Measurements from ENCODE around the gene PTGES3L.

Gene PTGES3L

DNA sequence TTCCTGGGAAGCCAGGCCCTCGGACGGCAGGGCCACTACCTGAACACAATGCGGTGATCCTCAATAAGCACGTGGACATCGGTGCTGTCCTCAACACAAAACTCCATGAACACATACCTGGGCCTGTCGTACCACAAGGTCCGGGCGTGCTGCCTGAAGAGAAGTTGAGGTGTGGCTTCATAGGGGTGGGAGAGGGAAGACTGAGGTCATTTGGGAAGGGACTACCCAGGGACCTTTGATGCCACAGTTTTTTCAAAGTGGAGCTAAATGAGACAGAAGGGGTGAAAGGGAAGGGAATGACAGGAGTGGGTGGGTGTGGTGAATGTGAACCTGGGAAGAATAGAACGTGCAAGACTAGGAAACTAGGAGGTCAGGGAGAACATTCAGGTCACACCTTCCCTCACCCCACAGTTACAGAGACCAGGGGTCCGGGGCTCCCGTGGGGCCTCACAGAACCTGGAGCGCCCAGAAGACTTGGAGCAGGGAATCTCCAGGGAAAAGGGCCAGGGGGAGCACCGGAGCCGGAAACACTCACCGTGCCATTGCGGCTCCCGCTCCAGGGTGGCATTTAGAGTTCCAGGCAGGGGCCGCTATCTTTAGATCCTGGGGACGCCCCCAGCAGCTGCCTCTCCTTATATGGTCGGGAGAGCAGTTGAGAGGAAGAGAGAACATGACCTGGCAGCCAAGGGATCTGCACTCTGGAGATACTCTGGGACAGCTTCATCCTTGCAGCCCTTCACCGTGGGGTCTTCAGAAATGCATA, at the start of gene PTGES3L:
TSS of gene PTGES3L (minus strand) at position 570 of the 763 bp plus-strand sequence. CDS start at position 543, 27 bp downstream.
- peak in 1 of 2 donors; percentile 10 for DNase-seq (ENCODE audit: low read depth in 2 of 2)

DNA sequence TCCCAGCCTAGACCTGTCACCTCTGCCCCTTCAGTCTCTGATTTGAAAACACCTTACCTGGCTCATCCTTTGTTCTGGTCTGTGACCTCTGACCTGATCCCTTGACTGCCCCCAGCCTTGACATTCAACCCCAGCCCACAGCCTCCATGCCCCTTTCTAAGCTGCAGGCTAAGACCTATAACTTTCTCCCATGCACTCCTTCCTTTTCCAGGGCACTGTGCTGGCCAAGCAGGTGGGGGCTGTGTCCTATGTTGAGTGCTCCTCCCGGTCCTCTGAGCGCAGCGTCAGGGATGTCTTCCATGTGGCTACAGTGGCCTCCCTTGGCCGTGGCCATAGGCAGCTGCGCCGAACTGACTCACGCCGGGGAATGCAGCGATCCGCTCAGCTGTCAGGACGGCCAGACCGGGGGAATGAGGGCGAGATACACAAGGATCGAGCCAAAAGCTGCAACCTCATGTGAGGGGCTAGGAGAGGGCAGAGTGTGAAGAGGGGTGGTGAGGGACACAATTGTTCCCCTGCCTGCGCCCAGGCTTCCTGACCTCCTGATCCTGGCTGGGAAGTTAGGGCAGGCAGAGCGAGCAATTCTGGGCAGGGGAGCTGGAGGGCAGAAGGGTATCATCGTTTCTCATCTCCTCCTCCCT, 48.5 kb upstream of the PTGES3L start:
- no peak for DNase-seq (ENCODE audit: low read depth in 2 of 2)

DNA sequence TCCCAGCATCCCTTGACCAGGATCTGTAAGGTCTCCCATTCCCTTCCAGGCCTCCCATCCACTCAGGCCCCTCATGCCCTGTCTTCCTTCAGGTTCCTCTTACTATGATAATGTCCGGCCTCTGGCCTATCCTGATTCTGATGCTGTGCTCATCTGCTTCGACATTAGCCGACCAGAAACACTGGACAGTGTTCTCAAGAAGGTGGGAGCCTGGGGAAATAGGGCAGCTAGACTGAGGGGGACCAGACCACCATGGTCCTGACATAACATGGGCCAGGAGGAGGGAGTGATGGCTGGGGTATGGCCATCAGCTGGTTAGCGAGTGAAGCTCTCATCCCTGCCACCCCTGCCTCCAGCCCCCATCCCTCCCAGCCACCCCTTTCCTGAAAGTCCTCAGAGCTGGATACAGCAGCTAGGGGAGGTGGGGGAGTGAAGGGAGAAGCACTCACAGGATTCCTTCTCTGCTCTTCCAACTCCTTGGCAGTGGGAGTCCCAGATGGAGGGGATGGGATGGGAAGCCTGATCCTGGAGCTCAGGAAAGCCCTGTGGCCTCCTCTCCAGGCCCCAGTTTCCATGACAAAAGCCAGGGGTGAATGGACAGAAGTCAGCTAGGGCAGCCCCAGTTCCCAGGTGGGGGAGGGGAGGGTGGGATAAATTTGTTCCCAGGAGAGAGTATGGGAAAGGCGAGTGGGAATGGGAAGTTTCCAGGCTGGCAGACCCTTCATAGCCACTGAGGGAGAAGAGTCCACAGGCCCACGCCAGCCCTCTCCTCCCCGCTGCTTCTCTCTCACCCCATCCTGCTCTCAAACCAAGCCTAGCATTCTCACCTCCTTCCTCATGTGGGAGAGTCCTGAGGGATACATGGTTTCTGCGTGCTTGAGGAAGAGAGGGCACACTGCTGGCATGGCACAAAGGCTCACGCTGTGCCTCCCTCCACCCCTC, 47.5 kb upstream of the PTGES3L start:
- DNase-seq (ENCODE audit: low read depth in 2 of 2) = no peak

DNA sequence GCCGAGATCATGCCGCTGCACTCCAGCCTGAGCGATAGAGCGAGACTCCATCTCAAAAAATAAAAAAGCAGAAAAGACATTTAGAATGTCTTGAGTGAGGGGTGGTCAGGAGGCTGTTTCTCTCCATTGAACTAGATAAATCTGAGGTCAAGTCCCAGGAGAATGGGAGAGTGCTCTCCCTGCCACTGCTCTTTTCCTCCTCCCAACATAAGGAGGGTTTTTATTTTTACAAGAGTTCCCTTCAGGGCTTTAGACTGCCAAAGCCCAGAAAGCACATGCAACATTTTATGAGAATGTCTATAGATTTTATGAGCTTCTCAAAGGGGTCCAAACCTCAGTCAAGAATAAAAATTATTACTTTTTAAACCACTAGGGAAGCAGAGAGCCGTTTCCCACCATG, 46.7 kb upstream of the PTGES3L start:
- no peak for DNase-seq (ENCODE audit: low read depth in 2 of 2)

DNA sequence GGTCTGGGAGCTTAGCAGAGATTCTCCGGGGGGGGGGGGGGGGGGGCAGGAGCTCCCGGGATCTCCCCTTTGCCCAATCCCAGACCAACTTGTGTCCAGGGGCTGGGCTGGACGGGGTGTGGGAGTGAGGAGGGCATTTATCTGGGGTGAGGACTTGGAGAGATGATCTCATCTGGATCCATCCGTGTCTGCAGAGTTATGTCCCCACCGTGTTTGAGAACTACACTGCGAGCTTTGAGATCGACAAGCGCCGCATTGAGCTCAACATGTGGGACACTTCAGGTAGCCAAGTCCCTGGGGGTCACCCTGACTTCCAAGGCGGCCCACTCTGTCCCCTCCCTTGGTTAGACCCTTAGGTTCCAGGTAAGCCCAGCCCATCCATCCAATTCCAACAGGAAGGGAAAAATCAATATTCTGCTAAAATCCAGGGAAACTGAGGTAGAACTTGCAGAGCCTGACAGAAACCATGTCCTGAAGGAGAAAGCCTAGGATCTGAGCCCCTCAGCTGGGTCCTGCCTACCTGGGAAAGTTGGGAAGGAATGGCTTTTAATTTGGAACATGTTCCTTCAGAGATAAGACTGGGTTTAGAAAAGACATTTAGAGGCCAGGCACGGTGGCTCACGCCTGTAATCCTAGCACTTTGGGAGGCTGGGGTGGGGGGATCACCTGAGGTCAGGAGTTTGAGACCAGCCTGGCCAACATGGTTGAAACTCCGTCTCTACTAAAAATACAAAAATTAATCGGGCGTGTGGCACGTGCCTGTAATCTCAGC, 46.1 kb upstream of the PTGES3L start:
- DNase-seq (ENCODE audit: low read depth in 2 of 2) = no peak

DNA sequence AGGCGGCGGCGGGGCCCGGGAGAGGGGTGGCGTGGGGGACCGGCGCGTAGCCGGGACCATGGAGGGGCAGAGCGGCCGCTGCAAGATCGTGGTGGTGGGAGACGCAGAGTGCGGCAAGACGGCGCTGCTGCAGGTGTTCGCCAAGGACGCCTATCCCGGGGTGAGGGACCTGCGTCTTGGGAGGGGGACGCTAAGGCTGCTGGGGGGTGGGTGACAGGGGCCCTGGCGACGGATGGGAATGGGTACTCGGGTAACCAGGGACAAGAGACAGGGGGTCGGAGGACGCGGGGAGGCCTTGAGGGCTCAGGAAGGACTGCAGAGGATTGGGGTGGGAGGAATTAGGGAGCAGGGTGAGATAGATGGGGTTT, 45.4 kb upstream of the PTGES3L start:
- DNase-seq (ENCODE audit: low read depth in 2 of 2) = no peak

DNA sequence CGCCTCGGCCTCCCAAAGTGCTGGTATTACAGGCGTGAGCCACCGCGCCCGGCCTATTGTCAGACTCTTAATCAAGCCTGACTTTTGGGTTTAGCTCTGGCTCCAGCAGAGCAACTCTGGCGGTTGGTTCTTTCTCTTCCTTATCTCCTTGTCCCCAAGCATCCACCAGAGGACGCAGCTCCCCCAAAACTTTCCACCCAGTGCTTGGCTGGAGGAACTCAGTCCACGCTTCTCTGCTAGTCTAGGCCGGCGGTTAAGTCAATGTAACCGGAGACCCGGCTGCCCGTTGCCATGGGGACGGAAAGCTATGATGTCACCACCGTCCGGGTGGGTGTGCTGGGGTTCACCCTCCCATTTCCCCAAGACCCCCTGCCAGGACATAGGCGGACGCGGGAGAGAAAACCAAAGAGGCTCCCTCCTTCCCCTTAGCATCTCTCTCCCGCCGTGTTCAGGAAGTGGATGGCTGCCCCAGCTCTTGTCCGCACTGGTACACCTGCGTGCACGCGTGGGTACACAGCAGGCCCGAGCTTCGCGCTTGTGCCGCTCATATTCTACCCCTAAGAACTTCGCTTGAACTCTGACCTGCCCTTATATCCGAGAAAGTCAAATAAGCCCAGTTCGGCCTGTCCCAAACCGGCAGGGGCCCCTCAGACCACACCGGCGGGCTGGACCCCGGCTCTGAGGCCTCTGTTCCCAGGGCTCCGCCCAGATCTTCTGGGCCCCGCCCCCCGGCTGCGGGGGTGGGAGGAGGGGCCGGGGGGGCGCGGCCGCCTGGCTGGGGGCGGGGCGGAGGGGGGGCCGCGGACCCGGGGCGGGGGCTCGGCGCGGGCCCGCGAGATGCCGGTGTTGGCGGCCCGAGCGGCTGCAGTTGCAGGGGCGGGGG, 44.8 kb upstream of the PTGES3L start, which contains the start of gene RND2:
TSS of gene RND2 (plus strand) at position 825 of the 883 bp plus-strand sequence. CDS start 117 bp downstream, outside the sequence.
- DNase-seq (ENCODE audit: low read depth in 2 of 2) = peak; percentile 70 to 73

DNA sequence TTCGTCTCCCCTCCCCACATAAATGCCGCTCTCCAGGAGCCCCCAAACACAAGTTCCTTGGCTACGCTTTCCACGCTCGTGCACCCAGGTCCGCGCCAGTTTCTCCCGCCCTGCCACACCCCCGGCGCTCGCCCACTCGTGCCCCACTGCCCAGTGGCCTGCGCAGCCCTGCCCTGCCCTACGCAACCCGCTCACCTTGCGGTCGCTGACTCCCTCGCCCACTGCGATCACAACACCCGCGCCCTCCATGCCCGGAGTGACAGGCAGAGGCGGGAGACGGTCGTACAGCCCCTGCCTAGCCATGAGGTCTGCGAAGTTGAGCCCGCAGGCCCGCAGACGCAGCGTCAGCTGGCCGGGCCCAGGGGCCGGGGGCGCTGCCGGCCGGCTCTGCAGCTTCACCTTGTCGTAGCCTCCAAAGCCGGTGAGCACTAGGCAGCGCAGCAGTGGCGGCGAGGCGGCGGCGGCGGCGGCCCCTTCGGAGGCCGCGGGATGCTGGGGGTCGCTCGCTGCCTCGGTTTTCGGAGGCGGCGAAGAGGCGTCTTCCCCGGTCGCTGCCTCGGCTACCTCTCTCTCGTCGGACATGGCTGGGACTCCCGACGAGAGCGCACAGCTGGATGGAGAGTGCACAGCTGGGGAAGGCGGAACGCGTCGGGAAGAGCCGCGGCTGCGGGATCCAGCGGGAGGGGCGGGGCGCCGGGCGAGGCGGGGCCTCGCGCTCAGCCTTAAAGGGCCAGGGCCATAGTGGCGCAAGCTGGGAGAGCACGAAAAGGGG, 42.0 kb upstream of the PTGES3L start, which contains the start of gene VAT1:
TSS of gene VAT1 (minus strand) at position 645 of the 772 bp plus-strand sequence. CDS start at position 582, 63 bp downstream.
- peak in 1 of 2 donors; percentile 56 for DNase-seq (ENCODE audit: low read depth in 2 of 2)

DNA sequence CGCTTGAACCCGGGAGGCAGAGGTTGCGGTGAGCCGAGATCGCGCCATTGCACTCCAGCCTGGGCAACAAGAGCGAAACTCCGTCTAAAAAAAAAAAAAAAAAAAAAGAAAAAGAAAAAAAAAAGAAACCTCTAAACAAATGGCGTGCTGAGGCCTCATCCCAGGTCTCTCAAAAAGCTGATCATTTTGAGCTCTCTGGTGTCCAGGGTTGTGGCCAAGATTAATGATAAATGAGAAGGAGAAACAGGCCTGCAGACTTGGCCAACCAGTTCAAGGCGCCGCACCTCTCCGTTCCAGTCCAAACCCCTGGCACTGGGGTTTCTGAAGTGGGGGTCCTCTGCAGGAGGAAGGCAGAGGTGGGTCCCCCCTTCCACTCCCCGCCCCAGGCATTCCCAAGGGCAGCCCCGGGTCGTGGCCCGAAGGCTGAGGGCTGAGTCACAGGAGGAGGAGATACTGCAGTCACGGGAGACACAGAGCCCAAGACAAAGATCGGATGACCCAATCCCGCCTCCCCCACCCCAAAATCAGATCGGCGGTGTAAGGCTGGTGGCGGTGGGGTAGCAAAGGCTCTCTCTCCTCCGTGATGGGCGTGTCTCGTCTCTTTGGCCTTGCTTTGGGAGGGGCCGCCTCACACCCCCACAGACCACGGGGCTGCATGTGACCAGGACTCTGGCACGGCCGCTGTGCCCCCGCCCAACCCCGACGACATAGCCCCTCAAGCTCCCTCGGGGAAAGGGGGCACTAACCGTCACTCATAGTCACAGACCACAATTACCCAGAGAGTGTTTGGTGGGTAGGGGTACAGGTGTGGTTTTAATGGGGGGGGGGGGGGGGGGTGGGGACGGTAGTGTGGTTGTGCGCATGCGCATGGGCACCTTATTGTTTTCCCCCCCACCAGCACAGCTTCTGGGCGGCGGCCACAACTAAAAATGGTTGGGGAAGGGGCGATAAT, 41.2 kb upstream of the PTGES3L start:
- DNase-seq (ENCODE audit: low read depth in 2 of 2) = no peak

DNA sequence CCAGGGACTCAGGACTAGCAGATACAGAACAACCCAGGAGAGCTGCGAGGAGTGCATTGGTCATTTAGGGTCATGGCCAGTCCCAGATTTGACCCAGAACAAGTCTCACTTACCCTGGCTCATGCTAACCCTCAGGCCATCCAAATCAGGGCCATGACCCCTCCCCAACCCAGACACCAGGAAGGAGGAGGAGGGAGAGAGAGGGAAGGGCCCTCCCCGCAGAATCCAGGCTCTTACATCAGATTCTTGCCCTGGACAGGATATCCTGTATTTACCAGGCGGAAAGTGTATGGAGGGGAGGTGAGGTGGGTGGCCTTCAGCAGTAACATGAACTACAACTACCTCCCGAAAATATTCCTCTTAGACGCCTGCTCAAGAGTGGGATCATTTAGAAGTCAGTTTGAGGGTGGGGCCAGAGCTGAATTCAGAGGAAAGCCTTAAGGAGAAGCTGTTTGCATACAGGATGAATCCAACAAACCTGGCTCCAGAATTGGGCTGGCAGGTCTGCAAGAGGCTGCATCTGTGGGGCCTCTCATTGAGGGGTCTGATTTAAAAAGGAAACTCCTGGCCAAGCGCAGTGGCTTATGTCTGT, 40.2 kb upstream of the PTGES3L start:
- DNase-seq (ENCODE audit: low read depth in 2 of 2) = no peak

DNA sequence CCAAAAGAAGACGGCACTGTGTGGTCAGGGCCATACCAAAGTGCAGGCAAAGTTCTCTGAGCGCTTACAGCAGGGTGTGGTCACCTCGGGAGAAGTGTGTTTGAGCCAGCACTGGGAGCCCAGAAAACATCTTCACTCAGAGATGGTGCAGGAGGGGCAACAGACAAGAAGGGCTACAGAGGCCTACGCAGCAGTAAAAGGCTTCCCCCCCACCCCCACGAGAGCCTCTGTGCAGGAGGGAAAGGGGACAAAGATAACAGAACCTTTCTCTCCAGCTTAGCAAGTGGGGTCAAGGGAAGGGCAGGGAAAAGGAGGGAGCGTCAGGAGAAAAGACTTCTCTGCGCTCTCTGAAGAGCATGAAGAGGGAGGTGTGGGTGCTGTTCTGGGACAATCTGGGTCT, 39.5 kb upstream of the PTGES3L start:
- no peak for DNase-seq (ENCODE audit: low read depth in 2 of 2)

DNA sequence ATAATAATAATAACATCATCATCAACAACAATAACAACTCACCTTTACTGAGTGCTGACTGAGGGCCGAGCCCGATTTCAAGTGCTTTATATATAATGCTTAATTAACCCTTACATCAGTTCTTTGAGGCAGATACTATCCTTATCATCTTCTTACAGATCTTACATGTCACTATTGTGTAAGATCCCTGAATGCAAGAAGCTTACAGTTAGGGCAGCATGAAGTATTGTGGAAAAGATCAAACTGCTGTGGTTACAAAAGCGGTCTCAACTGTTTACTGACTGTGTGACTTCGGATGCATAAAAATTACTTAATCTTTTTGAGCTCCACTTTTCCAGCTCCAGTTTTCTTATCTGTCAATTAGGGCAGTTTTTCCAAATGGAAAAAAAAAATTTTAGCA, 39.1 kb upstream of the PTGES3L start:
- no peak for DNase-seq (ENCODE audit: low read depth in 2 of 2)

DNA sequence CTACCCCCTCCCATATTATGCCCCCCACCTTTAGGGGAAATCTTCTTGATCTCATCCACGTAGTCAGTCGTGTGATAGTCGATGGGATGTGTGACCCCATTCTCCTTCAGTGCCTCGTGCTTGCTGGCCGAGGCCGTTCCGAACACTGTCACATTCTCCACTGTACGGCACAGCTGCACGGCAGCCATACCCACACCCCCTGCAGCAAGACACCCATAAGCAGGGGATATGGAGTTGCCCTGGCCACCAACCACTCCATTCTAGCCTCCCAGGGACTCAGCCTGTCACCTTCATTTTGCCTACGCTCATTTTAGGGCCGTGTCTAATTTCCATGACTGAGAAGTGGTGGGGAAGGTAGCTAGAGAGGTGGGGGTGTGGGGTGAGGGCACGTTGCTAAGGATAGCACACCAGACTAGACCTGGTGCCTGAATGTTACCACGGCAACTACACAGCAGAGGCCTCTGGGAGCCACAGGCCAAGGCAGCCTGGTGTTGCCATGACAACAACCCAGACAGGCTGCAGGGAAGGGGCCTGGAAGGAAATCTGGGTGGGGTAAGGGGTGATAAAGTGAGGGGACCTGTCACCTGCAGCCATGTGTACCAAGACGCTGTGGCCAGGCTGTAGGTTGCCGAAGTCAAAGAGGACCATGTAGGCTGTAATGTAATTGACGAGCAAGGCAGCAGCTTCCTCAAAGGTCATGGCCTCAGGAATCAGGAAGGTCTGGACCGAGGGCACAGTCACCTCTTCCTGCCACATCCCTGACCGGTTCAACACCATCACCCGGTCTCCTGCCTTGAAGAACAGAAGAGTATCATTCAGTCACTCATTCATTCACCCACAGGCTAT, 38.4 kb upstream of the PTGES3L start:
- no peak for DNase-seq (ENCODE audit: low read depth in 2 of 2)

DNA sequence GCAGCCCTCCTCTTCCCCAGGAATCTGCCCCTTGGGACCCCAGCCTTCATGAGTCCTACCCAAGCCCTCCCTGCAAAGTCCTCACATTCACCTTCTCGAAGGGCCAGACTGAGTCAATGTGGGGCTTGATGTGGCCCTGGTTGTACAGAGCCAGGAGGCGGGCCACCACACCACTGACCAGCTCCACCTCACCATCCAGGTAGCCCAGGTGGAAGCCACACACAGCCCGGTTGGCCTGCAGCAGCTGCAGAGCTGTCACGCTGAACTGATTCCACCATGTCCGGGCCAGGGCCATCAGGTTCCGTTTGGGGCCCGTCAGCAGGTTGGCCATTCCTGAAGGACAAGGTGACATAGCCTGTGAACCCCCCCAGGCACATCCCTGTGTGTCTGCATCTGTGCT, 36.3 kb upstream of the PTGES3L start:
- DNase-seq (ENCODE audit: low read depth in 2 of 2) = no peak

DNA sequence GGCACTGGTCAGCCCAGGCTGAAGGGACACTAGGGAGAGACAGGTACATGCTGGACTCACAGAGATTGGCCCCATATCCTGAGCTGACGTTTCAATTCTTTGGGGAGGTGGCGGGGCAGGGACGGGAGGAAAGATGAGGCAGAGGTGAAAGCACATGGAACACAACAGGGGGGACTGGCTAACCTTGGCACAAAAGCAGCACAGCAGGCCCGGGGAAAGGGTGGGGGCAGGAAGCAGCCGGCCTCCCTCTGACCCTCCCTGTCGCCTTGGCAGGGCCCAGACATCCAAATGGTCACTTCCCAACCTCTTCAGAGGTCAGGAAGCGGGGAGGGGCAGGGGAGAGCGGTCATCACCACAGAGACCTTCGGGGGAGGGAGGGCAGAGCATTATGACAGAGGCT, 35.7 kb upstream of the PTGES3L start:
- no peak for DNase-seq (ENCODE audit: low read depth in 2 of 2)

DNA sequence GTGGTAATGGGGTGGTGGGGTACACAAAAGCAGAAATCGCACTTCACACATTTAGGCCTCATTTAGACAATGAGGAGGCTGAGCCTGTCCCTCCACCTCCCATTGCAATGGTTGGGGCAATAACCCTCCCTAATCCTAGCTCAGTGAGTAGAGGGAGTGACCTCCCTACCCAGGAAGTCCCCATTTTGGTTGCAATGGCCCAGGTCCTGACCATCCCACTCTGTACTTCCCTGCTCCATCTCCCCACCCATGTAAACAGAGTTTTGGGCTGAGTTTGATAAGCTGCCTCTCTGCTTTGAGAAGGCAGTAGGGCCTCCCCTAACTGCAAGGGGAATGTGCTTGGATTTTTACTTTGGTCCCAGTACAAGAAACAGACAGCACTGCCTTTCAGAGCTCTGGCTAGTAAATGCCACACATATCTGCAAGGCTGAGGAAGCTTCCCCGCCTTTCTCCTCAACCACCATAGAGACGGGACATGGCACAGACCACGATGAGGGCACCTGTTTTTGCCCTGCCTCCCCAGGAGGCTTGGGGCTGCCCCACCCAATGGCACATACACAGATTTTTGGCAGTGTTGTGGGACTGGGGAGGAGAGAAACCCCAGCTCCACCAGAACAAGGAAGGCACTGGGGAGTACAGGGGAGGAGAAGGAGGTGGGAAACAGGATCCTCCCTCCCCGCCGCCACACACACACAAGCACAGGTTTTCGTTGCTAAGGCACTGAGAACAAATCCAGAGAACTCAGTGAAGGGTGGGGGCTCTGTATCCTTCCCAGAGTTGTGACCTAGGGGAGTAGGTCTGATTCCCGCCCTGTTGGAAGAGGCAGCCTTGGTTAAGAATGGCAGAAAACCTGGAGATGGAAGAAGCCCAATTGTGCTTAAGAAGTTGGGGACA, 35.0 kb upstream of the PTGES3L start:
- DNase-seq (ENCODE audit: low read depth in 2 of 2) = no peak
